ENCODE measurements around the gene SCLY. TPM values are rescaled to one million over a fixed set of nuclear protein-coding genes. Genes with fewer than 3 reads are reported as not detected.

The SCLY gene
- total RNA-seq, 1 donor from 2014 or later: 13.5 TPM

DNA sequence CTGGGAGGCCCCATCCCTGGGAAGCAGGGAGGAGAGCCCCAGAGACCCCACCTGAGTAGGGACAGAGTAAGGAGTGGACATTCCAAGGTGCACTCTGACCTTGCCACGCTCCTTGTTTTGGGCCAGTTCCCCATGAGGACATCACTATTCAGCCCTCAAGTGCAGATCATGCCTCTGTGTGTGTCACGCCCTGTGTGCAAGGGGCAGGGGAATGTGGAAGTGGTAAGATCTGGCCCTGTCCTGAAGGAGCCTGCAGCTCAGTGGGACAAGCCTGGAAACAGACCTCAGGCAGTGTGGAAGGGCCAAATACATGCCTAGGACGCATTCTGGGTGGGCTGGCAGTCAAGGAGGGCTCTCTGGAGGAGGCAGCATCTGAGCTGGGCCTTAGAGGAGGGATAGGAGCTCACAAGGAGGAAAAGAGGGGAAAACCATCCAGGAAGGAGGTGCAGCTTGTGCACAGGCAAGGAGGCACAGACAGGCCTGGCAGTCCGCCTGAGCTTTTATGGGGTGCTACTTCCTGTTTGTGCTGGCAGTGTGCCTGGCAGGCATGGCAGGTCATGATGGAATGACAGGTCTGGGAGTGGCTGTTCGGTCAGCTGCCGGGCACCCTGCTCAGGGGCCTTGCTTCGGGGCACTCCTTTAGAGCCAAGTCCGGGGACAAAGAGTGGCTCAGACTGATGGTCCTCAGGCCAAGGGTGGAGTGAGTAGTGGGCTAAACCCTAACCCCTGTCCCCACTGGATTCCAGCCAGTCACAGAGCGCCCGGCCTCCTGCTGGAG, 80.9 kb downstream of the SCLY start:
- Histone ChIP-seq H3K4me1 (peaks cover 42% of the 10 kb centered on the region), H3K9me3 (no peaks in the 10 kb centered on the region), H3K36me3 (no peaks in the 10 kb centered on the region), H3K27ac (no peak overlapping the region), H3K27me3 (no peaks in the 10 kb centered on the region), H3K4me3 (no peak overlapping the region)
- no peak for DNase-seq (ENCODE audit: extremely low spot score in 2 of 2)
- no peak for TF ChIP-seq POLR2A (IDR thresholded peaks at IDR 0.05)
- TF ChIP-seq, protein P1, sequence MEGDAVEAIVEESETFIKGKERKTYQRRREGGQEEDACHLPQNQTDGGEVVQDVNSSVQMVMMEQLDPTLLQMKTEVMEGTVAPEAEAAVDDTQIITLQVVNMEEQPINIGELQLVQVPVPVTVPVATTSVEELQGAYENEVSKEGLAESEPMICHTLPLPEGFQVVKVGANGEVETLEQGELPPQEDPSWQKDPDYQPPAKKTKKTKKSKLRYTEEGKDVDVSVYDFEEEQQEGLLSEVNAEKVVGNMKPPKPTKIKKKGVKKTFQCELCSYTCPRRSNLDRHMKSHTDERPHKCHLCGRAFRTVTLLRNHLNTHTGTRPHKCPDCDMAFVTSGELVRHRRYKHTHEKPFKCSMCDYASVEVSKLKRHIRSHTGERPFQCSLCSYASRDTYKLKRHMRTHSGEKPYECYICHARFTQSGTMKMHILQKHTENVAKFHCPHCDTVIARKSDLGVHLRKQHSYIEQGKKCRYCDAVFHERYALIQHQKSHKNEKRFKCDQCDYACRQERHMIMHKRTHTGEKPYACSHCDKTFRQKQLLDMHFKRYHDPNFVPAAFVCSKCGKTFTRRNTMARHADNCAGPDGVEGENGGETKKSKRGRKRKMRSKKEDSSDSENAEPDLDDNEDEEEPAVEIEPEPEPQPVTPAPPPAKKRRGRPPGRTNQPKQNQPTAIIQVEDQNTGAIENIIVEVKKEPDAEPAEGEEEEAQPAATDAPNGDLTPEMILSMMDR (IDR thresholded peaks at IDR 0.05): no peak
- TF ChIP-seq POLR2AphosphoS5 (IDR thresholded peaks at IDR 0.05; ENCODE audit: insufficient read depth in 1 of 2, low read depth in 1 of 2): no peak
- intact Hi-C loops (cut with DNase I): no loop called here

DNA sequence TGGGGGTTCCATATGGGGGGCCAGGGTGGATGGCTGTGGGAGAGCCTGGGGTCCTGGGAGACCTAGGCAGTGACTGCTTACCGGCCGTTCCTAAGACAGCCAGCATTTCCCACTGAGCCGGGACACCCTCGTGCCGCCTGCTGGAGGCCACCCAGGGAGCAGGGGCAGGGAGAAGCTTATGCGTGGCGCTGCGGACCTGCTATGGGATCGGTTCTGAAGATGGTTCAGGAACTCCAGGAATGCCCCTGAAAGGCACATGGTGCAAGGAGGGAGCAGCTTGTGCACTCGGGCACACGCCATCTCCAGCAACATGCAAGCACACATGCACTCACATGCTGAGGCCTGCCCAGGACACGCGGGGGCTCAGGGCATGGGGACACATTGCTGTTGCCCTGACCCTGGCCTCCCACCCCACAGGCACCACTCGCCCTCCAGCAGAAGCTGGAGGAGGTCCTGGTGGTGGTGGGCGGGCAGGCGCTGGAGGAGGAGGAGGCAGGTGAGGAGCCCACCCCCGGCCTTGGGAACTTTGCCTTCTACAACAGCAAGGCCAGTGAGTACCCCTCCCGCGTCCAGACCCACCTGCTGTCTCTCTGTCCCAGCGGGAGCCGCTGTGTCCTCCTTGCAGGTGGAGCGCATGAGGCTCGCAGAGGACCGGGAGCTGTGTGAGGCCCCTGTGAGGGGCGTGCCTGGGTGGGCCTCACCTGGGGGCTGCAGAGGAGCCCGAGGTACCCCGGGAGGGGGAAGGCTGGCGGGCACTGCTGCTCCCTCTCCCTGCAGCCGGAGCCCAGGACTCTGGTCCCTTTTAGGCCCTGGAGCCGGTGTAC, 81.8 kb downstream of the SCLY start:
- no peak overlapping the region for H3K27ac ChIP-seq
- H3K27me3 ChIP-seq: no peaks in the 10 kb centered on the region
- H3K4me3 ChIP-seq: no peak overlapping the region
- TF ChIP-seq POLR2AphosphoS5 (IDR thresholded peaks at IDR 0.05; ENCODE audit: insufficient read depth in 1 of 2, low read depth in 1 of 2) (no peak), POLR2A (IDR thresholded peaks at IDR 0.05) (no peak)
- TF ChIP-seq, protein P1 (IDR thresholded peaks at IDR 0.05): no peak
- DNase-seq (ENCODE audit: extremely low spot score in 2 of 2): no peak
- H3K36me3 ChIP-seq: no peaks in the 10 kb centered on the region
- H3K9me3 ChIP-seq: no peaks in the 10 kb centered on the region
- intact Hi-C loops (cut with DNase I): no loop called here
- H3K4me1 ChIP-seq: peaks cover 38% of the 10 kb centered on the region

DNA sequence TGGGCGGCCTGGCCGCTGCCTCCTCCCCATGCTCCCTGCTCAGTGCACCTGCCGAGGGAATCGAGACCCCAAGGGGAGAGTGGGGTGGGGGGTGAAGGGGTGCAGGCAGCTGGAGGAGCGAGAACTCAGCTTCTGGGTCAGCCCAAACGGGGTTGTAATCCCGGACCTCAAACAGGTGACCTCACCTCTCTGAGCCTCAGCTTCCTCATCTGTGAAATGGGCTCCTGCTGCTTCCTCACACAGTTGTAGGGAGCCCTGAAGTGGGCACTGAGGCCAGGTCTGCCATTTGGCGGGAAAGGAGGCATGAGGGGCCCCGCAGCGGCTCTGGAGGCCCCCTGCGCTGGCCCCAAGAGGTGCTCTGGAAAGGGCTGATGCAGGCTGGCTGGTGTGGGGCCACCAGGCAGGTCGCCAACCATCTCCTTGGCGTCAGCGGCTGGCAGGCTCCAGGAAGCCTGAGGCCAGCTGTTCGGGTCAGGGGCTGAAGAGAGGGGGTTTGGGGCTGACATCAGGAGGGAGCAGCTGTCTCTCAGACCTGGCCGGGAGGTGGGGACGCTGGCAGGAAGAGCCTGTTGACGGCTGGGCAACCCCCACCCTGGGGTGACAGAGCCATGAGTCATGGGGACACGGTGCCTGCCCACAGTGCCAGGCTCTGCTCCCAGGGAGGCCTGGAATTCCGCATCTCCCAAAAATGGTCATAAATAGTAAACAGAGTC, 82.6 kb downstream of the SCLY start:
- H3K27ac ChIP-seq: no peak overlapping the region
- no peaks in the 10 kb centered on the region for H3K9me3 ChIP-seq
- no peaks in the 10 kb centered on the region for H3K27me3 ChIP-seq
- intact Hi-C loops (cut with DNase I): no loop called here
- no peak for DNase-seq (ENCODE audit: extremely low spot score in 2 of 2)
- no peaks in the 10 kb centered on the region for H3K36me3 ChIP-seq
- no peak overlapping the region for H3K4me3 ChIP-seq
- H3K4me1 ChIP-seq: peaks cover 35% of the 10 kb centered on the region
- TF ChIP-seq POLR2AphosphoS5 (IDR thresholded peaks at IDR 0.05; ENCODE audit: insufficient read depth in 1 of 2, low read depth in 1 of 2) (peak in 1 of 2 donors; percentile 35), POLR2A (IDR thresholded peaks at IDR 0.05) (no peak)
- TF ChIP-seq, protein P1 (IDR thresholded peaks at IDR 0.05): no peak

DNA sequence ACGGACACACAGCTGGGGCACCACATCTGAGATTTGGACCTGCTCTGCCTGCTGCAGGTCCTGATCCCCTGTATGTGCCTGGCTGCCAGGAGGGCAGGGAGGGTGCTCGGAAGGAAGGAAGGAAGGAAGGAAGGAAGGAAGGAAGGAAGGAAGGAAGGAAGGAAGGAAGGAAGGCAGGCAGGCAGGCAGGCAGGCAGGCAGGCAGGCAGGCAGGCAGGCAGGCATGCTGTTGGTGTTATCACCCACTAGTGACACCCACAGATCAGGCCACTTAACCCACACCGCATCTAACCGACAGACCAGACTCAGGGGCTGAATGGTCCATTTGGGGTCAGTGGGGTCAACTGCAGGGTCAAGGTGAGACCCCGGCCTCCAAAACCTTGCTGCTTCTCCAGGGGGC, 83.5 kb downstream of the SCLY start:
- TF ChIP-seq POLR2A (IDR thresholded peaks at IDR 0.05) (no peak), POLR2AphosphoS5 (IDR thresholded peaks at IDR 0.05; ENCODE audit: insufficient read depth in 1 of 2, low read depth in 1 of 2) (no peak)
- TF ChIP-seq, protein P1 (IDR thresholded peaks at IDR 0.05): no peak
- Histone ChIP-seq H3K36me3 (no peaks in the 10 kb centered on the region), H3K27ac (no peak overlapping the region), H3K4me1 (peaks cover 34% of the 10 kb centered on the region), H3K4me3 (no peak overlapping the region), H3K27me3 (no peaks in the 10 kb centered on the region), H3K9me3 (no peaks in the 10 kb centered on the region)
- DNase-seq (ENCODE audit: extremely low spot score in 2 of 2): no peak
- intact Hi-C loops (cut with DNase I): no loop called here

All from vagina (tissue), 2 donors.